DMS79 (cell line): ENCODE measurements around the gene FAM186B.

Source experiments
- DNase-seq: peaks from one replicate; lab custom pipeline; 2025; lab: John Stamatoyannopoulos, UW

FAM186B gene

DNA sequence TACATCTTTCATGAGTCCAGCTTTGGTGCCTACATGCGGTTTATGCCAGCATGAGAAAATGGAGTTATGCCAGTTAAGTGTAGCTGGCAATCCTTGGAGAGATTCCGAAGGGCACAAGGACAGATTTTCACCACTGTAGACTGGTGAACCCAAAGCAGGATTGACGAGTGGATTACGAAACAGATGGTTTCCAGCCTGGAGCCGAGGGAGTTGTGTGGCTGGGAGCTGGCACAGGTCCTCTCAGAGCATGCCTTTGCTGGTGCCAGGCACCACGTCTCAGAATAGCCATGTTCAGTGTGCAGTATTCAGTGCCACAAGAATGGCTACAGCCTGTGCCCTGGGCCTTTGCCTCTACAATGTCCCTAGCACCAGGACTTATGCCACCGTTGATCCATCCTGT, 53.4 kb downstream of the FAM186B start:
- DNase-seq: no peak

DNA sequence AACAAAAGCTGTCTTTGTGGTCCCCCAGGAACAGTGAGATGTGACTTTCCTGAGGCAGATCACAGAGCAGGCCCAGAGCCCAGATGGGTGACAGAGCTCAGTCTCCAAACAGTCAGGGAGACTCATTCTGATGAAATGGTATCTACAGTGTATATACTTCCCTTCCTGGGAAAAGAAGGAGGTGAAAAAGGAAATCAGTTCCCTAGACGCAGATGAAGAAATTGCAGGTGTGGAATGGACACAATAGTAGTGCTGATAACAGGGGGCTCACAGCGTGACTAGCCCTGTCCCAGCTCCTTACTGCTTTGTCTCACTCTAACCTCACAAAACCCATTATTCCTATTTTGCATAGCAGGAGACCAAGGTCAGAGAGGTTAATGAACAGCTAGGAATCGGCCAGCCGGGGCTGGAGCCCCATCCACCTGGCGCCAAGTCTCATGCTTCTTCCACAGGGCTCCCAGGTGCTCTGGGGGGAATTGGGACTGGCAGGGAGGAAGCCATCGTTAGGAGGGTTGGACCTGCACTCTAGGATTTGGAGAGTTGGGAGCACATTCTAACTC, 54.7 kb downstream of the FAM186B start:
- DNase-seq: no peak

DNA sequence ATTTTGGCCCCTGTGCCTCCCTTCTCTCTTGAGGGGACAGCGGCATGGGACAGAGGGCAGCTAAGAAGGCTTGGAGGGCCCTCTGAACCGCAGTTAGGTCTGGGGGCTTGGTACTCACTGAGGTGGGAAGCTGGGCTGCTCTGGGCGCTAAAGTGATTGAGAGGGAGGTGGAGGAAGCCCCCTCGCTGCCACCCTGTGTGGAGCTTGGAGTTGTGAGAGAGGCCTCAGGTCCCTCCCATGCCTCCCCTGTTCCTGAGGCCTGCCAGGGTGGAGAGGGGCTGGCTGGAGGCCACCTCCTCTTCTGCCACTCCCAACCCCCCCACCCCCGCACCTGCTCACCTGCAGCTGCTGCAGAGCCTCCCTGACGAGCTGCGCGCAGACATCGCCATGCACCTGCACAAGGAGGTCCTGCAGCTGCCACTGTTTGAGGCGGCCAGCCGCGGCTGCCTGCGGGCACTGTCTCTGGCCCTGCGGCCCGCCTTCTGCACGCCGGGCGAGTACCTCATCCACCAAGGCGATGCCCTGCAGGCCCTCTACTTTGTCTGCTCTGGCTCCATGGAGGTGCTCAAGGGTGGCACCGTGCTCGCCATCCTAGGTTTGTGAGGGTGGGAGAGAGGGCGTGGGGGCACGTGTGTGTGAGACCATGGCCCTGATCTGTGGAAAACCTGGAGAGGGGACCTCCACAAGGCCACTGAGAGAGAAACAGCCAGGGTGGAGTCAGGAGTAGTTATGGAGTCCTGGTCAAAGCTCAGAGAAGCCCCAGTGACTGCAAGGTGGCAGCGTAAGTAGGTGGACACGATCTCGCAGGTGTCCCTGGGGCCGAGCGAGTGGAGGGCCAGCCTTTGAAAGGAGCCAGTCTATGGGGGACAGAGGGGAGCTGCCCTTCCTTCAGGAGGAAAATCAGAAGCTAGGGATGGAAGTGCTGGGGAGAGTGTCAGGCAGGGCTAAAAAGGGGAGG, 55.4 kb downstream of the FAM186B start:
- peak; percentile 83 for DNase-seq

DNA sequence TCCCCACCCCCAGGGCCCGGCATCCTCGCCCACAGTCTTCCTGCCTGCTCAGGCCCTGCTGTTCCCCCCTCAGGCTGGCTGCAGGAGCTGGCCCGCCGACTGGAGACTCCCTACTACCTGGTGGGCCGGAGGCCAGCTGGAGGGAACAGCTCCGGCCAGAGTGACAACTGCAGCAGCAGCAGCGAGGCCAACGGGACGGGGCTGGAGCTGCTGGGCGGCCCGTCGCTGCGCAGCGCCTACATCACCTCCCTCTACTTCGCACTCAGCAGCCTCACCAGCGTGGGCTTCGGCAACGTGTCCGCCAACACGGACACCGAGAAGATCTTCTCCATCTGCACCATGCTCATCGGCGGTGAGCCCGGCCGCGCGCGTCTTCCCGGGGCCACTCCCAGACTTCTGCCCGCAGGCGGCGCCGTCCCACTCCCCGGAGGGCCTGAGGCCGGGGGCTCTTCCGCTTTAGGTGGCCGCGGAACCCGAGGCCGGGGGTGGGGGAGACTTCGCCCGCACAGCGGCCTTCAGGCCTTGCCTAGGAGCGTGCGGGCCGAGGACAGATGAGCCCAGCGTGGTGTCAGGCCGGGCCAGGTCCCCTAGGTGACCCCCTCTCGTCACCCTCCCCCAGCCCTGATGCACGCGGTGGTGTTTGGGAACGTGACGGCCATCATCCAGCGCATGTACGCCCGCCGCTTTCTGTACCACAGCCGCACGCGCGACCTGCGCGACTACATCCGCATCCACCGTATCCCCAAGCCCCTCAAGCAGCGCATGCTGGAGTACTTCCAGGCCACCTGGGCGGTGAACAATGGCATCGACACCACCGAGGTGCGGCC, 56.4 kb downstream of the FAM186B start:
- no peak for DNase-seq

DNA sequence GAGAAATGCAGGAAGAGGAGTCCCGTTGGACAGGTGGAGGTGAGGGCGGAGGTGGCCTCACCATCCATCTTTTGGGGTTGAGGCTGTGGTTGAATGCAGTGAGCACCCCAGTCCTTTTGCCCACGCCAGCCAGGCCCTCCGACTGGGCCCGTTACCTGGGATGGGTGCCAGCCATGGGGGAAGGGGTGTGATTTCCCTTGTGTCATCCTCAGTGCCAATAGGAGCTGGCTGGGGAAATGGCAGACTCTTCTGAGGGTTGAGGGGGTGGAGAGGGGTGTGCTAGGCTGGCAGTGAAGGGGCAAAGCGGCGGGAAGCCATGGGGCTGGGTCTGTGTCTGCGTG, 57.0 kb downstream of the FAM186B start:
- DNase-seq: no peak

DNA sequence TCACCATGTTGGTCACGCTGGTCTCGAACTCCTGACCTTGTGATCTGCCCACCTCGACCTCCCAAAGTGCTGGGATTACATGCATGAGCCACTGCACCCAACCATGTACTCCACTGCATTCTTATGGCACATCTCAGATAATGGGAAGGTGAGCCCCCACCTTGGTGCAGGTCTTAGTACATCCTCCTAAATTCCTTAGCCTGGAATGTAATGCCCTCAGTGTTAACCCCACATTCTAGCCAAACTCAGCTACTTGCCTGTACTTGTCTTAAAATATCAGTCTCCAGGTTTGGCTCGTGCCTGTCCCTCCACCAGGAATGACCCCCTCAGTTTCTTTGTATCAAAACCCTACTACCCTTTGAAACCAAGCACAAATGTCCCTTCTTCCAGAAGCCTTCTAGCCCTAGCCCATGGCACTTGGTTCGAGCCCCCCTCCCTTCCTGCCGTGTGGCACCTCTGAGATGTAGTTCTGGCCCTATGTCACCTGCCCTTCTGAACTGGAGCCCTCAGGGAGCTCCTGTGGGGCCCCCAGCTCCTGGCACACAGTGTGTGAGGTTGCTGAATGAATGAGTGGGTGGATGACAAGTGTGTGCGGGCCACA, 58.2 kb downstream of the FAM186B start:
- DNase-seq: no peak

DNA sequence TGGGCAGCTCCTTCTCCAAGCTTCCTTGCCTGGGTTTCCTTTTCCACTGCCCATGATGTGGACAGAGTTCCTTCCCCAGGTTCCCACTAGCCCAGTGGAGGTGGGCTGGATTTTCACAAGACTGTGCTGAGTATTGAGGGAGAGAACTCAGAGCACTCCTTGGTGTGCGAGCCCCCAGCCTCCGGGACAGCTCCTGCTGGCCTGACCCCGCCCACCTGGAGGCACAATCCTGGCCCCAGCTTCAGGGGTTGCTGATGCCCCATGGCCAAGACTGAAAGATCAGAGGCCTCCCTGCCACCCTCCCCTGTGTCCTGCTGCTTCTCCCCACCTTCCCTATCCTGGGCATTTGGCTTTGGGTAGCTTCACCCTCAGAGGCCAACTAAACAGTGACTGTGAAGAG, 59.0 kb downstream of the FAM186B start:
- DNase-seq: no peak

DNA sequence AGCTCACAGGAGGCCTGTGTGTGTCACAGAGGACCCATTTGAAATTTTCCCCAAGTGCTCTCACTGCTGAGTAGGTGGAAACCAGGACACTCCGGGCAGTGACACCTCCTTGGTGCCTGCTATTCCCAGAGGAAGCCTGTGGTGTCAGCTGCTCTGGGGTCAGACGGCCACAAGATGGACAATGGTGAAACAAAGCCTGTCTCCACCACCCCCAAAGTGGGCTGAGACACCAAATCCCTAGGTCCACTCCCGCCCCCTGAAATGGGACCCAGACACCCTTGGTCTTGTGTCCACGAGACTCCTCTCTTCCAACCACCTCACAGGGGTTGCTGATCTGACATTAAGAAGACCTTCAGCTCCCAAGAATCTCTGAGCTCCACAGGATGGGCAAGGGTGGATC, 59.6 kb downstream of the FAM186B start:
- no peak for DNase-seq

DNA sequence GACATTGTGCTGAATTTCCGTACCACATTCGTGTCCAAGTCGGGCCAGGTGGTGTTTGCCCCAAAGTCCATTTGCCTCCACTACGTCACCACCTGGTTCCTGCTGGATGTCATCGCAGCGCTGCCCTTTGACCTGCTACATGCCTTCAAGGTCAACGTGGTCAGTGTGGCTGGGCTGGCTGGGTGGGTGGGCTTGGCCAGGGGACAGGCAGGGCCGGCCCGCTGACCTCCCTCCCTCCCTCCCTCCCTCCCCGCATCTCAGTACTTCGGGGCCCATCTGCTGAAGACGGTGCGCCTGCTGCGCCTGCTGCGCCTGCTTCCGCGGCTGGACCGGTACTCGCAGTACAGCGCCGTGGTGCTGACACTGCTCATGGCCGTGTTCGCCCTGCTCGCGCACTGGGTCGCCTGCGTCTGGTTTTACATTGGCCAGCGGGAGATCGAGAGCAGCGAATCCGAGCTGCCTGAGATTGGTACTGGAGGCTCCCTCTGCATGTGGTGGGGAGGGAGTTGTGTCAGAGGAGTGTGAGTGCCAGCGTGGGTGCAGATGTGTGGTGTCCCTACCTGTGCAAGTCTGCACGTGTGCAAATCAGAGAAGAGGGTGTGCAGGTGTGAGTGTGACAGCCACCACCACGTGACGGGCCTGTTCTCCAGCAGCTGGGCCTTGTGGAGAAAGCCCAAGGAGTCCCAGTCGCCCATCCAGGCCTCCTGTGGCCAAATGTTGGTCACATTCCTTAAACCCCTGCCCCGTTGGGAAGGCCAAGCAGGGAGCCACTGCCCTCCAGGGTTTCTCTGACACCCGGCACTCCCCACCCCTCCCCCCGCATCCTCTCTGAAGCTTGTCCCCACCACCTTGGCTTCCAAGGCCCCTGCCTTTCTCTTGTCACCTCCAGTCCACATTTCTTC, 61.3 kb downstream of the FAM186B start:
- no peak for DNase-seq

DNA sequence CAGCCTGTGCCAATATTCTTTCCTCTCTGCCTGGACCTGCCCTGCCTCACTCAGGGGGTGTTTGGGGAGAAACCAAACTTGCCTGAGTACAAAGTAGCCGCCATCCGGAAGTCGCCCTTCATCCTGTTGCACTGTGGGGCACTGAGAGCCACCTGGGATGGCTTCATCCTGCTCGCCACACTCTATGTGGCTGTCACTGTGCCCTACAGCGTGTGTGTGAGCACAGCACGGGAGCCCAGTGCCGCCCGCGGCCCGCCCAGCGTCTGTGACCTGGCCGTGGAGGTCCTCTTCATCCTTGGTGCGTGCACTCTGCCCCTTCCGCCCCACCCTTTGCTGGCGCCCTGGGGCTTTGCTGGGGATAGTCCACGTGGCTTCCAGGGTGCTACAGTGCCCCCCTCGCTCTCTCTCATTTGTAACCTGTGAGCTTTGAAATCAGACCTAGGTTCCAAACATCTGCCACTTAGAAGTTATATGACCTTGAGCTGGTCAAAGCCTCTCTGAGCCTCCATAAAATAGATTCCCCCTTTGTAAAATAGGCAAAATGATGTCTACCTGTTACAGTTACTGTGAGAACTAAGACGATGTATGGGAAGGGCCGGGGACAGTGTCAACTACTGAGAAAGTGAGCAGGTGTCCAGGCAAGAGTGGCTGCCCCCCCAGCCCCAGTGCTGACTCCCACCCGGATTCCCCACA, 62.1 kb downstream of the FAM186B start:
- DNase-seq: no peak

DNA sequence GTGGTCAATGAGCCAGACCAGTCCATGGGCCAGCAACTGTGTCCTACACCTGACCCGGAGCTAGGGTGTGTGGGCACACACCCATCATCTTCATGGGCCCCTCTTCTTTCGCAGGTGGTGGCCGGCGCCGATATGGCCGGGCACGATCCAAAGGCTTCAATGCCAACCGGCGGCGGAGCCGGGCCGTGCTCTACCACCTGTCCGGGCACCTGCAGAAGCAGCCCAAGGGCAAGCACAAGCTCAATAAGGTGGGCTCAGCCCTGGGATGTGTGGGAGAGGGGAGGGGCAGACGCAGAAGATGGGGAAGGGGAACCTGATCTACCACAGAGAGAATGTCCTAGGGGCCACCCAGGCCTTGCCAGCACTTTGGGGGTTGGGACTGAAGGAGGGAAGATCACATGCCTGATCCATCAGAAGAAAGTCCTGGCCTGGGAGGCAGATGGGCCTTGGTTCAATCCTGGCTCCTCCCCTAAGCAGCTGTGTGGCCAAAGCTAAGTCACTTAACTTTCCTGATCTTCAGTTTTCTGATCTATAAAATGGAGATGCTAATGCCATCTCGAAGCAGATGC, 62.8 kb downstream of the FAM186B start:
- no peak for DNase-seq

DNA sequence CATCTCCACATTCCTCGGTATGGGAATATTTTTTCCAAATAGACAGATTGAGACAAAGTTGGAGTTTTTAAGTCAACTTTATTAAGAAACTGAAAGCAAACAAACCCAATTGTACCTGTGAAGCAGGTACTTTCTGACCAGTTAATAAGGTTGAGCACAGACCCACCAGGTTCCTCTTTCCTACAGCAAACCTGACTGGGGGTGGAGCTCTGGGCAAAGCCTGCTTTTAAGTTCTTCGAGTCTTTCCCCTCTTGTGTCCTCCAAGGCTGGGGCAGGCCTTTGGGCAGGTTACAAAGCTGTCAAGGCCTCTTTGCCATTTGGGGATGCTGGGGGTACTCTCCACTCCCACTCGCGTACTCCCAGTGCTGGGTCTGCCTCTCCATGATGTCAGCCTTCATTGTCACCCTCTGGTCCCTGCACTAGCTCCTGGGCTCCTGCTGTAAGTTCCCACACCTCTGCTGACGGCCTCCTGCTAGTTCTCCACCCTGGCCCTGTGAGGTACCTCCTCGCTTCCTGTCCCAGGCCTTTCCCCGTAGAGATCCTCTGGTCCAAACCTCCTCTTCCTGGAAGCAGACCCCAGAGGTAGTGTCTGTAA, 63.4 kb downstream of the FAM186B start:
- DNase-seq: no peak

DNA sequence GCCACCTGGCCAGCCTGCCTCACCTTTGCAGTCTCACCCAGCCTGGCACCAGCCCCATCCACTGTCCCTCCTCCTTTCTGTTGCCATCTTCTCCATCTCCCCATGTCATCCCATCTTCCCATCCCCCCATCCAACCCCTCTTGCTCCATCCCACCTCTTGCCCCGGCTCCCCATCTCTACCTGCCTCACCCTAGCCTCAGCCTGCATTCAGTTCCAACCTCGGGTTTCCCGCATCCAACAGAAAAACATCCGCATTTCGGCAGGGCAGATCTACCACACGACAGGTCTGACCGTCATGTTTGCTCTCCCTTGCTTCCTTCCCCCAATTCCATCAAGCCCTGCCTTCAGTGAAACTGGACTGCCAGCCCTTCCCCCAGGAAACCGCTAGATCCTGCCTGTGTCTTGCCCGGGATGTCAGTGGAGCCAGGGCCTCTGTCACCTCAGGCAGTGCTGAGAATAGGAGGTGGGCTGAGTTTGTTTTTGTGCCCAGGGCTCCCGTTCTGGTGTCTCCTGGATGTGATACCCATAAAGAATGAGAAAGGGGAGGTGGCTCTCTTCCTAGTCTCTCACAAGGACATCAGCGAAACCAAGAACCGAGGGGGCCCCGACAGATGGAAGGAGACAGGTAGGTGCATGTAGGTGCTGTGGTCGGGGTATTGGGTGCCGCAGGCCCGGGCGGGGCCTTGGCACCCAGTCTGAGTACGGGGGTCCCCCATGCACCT, 64.1 kb downstream of the FAM186B start:
- DNase-seq: no peak

DNA sequence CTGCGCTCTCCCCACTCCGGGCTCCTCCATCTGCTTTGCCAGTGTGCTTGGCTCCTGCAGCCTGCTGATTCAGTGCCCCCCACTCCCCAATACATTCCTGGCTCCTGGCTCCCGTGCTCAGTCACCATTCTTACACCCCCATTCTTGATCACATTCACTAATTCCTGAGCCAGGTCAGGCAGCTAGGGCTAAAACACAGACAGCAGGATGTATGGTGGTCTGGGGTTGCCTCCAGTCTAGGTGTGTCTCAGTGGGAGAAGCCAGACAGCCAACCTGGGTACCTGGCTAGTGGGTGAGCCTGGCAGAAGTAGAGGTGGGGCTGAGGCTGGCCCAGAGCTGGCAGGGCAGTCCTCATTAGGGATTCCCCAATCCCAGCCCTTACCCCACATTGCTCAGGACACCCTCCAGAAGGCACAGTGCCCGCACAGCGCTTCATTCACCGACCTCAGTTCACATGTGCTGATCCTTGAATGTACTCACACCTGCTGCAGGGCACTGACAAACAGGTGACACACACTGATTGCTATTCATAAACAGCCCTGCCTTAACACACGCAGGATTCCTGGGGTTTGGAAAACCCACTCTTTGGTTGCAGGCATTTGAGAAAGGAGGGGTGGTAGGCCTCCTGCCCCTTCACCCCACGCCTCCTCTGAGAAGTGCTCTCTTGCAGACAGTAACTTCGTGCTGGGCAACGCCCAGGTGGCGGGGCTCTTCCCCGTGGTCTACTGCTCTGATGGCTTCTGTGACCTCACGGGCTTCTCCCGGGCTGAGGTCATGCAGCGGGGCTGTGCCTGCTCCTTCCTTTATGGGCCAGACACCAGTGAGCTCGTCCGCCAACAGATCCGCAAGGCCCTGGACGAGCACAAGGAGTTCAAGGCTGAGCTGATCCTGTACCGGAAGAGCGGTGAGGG, 65.0 kb downstream of the FAM186B start:
- no peak for DNase-seq

DNA sequence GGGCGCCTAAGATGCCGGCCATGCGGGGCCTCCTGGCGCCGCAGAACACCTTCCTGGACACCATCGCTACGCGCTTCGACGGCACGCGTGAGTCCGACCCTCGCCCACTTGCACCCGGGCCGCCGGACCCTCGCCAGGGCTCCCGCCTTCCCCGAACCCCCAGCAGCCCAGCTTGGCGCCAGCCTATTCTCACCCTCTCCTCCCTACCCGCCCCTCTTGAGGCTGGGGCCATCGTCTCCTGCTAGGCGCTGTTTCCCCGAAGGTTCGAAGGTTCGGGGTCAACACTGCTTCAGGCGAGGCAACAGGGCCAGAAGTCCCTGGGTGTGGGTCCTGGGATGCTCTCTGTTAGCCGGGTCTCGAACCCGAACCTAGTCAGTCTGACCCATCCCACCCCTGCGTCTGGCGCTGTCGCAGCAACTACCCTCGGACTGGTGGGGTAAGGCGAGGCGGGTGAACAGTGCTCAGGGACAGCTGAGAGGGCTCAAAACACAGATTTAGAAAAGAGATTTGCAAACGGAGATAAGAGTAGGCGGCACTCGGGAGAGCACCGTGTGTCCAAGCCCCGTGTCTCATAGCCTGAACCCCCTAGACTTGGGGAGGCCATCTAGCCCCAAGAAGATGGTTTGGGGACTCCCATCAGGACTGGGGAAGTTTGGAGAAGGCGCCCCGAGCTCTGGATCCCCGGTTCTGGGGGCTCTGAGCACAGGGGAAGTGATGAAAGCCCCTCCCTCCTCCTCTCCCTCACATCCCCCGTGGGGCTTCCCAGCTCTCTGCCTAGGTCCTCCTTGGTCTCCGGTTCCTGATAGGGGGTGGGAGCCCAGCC, 65.8 kb downstream of the FAM186B start:
- DNase-seq: no peak

DNA sequence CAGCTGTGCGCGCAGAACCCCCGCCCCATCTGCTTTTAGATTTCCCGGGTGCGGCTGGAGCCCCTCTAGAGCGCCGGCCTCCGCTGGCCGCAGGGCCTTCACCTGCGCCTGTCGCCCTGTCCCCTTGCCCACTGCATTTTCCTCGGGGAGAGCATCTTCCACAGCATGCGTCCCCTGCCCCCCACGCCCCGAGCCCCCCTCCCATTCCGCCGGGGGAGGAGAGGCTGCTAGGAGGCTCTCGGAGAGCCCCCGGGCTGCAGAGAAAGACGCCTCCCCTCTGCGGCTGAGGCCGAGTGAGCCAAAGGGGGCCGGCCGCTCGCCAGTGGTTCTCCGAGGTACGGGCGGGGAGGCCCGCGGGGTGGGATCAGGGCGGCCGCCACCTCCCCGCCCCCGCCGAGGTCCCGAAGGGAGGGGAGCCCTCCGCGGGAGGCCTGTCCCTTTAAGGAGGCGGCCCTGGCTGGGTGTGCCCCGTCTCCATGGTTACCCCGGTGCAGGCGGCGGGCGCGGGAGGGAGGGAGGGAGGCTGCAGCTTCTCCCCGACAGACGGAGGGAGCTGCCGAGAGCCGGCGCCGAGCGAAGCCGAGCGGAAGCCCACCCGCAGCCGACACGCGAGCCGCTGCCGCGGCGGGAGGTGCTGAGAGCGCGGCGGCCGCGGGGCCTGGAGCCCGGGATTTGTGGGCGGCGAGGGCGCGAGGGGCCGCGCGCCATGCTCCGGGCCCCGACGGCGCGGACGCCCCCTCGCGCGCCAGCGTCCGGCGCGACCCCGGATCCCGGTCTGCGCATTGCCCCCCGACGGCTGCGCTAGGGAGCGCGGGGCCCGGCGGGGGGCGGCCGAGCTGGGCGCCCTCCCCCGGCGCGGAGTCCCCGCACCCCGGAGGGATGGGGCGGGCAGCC, 66.7 kb downstream of the FAM186B start, which contains the start of gene KCNH3:
TSS of gene KCNH3 (plus strand) at position 521 of the 894 bp plus-strand sequence. CDS start 387 bp downstream, outside the sequence.
- DNase-seq: peak; percentile 63
